ENCODE data around the gene DHCR7.

Gene DHCR7

DNA sequence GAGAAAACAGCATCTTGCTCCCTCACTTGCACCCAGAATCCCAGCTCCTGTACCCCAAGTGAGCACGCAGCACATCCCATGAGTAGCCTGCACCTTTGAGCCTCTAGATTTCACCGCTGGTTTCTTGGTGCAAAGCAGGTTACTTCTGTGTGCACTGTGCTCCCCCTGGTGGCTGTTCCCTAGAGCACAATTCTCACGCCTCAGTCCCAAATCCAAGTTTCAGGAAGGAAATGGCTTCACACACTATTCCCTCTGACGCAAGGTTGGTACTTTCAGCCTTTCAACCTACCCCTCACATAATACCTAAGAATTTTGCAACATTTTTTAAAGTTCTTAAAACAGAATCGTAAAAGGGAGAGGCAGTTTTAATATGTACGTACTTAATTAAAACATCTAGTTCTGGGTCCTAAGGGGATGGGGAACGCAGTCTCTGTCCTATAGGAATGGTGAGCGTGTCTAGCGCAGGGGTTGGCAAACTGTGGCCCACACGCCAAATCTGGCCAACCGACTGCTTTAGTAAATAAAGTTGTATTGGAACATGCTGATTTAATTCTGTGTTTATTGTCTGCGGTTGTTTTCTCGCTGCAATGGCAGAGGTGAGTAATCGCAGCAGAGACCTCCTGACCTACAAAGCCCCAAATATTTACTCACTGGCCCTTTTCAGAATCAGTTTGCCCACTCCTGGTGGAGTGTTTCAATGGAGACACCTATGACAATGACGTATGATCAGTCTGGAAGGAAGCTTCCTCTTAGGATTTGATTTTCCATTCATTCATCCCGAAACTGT, 27.5 kb downstream of the DHCR7 start:
- H3K4me3 ChIP-seq (ENCODE audit: low read depth in 1 of 2, low read length in 2 of 2): no peak overlapping the region
- H3K27me3 ChIP-seq (ENCODE audit: control insufficient read depth in 1 of 2, insufficient read depth in 2 of 2, low read length in 2 of 2): no peaks in the 10 kb centered on the region
- H3K9ac ChIP-seq (ENCODE audit: low read depth in 1 of 2, low read length in 2 of 2): no peak overlapping the region
- no peaks in the 10 kb centered on the region for H3K36me3 ChIP-seq (ENCODE audit: control insufficient read depth in 1 of 2, insufficient read depth in 2 of 2, low read length in 2 of 2)
- no peaks in the 10 kb centered on the region for H3K4me1 ChIP-seq (ENCODE audit: control insufficient read depth in 1 of 2, insufficient read depth in 2 of 2, low read length in 2 of 2)
- H3K27ac ChIP-seq (ENCODE audit: low read depth, low read length): no peak overlapping the region
- no peaks in the 10 kb centered on the region for H3K9me3 ChIP-seq (ENCODE audit: control insufficient read depth in 1 of 2, low read length in 2 of 2)

DNA sequence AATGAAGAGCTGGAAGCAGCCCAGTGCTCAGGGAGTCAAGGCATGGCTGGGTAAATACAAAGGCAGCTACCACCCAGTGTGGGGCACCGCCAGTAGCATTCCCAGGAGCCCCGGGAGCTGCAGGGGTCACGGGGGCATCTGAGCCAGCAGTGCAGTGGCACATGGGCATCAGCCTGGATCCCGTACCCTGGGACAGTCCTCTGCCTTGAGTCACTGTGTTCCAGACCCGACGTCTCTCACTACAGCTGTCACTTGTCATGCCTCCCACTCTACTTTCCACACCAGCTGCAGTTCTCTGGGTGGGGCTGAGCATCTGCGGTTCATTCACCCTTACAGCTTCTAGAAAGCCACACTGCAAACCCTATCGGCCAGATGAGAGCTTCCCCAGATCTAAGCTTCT, 29.6 kb downstream of the DHCR7 start:
- Histone ChIP-seq H3K36me3 (ENCODE audit: control insufficient read depth in 1 of 2, insufficient read depth in 2 of 2, low read length in 2 of 2) (no peaks in the 10 kb centered on the region), H3K27ac (ENCODE audit: low read depth, low read length) (no peak overlapping the region), H3K9ac (ENCODE audit: low read depth in 1 of 2, low read length in 2 of 2) (no peak overlapping the region), H3K9me3 (ENCODE audit: control insufficient read depth in 1 of 2, low read length in 2 of 2) (no peaks in the 10 kb centered on the region), H3K4me1 (ENCODE audit: control insufficient read depth in 1 of 2, insufficient read depth in 2 of 2, low read length in 2 of 2) (no peaks in the 10 kb centered on the region), H3K4me3 (ENCODE audit: low read depth in 1 of 2, low read length in 2 of 2) (no peak overlapping the region), H3K27me3 (ENCODE audit: control insufficient read depth in 1 of 2, insufficient read depth in 2 of 2, low read length in 2 of 2) (no peaks in the 10 kb centered on the region)

DNA sequence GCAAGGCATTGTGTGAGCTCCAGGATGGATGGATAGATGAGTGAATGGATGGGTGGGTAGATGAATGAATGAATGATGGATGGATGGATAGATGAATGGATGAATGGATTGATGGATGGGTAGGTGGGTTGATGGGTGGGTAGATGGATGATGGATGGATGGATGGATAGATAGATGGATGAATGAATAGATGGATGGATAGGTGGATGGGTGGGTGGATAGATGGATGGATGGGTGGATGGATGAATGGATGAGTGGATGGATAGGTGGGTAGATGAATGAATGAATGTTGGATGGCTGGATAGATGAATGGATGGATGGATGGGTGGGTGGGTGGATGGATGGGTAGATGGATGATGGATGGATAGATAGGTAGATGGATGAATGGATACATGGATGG, 33.5 kb downstream of the DHCR7 start:
- no peak overlapping the region for H3K4me3 ChIP-seq (ENCODE audit: low read depth in 1 of 2, low read length in 2 of 2)
- H3K9me3 ChIP-seq (ENCODE audit: control insufficient read depth in 1 of 2, low read length in 2 of 2): no peaks in the 10 kb centered on the region
- H3K36me3 ChIP-seq (ENCODE audit: control insufficient read depth in 1 of 2, insufficient read depth in 2 of 2, low read length in 2 of 2): no peaks in the 10 kb centered on the region
- no peaks in the 10 kb centered on the region for H3K4me1 ChIP-seq (ENCODE audit: control insufficient read depth in 1 of 2, insufficient read depth in 2 of 2, low read length in 2 of 2)
- peaks cover 0 to 5% of the 10 kb centered on the region in 2 donors for H3K27me3 ChIP-seq (ENCODE audit: control insufficient read depth in 1 of 2, insufficient read depth in 2 of 2, low read length in 2 of 2)
- no peak overlapping the region for H3K9ac ChIP-seq (ENCODE audit: low read depth in 1 of 2, low read length in 2 of 2)
- no peak overlapping the region for H3K27ac ChIP-seq (ENCODE audit: low read depth, low read length)

DNA sequence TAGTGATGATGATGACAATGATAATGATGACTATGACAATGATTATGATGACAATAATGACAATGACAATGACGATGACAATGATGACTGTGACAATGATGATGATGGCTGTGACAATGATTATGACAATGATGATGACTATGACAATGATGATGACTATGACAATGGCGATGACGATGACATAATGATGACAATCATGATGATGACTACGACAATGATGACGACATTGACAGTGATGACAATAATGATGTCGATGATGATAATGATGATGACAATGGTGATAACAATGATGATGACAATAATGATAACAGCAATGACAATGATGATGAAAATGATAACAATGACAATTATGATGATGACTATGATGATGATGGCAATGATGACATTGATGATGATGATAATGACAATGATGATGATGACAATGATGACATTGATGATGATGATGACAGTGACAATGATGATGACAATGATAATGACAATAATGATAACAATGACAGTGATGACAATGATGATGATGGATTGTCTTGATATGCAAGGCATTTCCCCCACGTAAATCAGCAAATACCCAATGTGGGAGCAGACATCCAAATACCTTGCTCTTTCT, 37.7 kb downstream of the DHCR7 start:
- Histone ChIP-seq H3K9me3 (ENCODE audit: control insufficient read depth in 1 of 2, low read length in 2 of 2) (no peaks in the 10 kb centered on the region), H3K36me3 (ENCODE audit: control insufficient read depth in 1 of 2, insufficient read depth in 2 of 2, low read length in 2 of 2) (no peaks in the 10 kb centered on the region), H3K4me1 (ENCODE audit: control insufficient read depth in 1 of 2, insufficient read depth in 2 of 2, low read length in 2 of 2) (no peaks in the 10 kb centered on the region), H3K9ac (ENCODE audit: low read depth in 1 of 2, low read length in 2 of 2) (no peak overlapping the region), H3K4me3 (ENCODE audit: low read depth in 1 of 2, low read length in 2 of 2) (no peak overlapping the region), H3K27ac (ENCODE audit: low read depth, low read length) (no peak overlapping the region), H3K27me3 (ENCODE audit: control insufficient read depth in 1 of 2, insufficient read depth in 2 of 2, low read length in 2 of 2) (peaks cover 0 to 5% of the 10 kb centered on the region in 2 donors)

- Histone ChIP-seq H3K27ac (ENCODE audit: low read depth, low read length) (no peak overlapping the region), H3K4me1 (ENCODE audit: control insufficient read depth in 1 of 2, insufficient read depth in 2 of 2, low read length in 2 of 2) (no peaks in the 10 kb centered on the region), H3K27me3 (ENCODE audit: control insufficient read depth in 1 of 2, insufficient read depth in 2 of 2, low read length in 2 of 2) (peaks cover 0 to 5% of the 10 kb centered on the region in 2 donors), H3K36me3 (ENCODE audit: control insufficient read depth in 1 of 2, insufficient read depth in 2 of 2, low read length in 2 of 2) (no peaks in the 10 kb centered on the region), H3K4me3 (ENCODE audit: low read depth in 1 of 2, low read length in 2 of 2) (no peak overlapping the region), H3K9ac (ENCODE audit: low read depth in 1 of 2, low read length in 2 of 2) (no peak overlapping the region), H3K9me3 (ENCODE audit: control insufficient read depth in 1 of 2, low read length in 2 of 2) (no peaks in the 10 kb centered on the region)
These were observed 39.4 kb downstream of the DHCR7 start for GRCh38 chr11:71408826-71409225.

DNA sequence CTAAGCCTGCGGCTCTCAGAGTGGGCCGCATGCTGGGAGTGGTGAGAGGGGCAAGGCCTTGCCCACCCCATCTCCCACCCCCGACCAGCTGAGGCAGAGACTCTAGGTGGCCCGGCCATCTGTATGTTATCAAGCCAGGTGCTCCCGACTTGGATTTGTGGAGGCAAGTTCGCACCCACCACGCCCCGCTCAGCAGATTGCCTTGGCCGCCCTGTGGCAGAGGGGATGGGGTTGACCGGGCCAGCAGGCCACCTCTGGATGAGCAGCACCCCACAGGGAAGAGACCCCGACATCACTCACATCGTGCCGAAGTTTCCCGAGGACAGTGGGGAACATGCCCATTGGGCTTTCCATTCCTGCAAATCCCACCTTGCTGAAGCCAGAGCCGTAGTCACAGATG, 40.8 kb downstream of the DHCR7 start:
- no peaks in the 10 kb centered on the region for H3K9me3 ChIP-seq (ENCODE audit: control insufficient read depth in 1 of 2, low read length in 2 of 2)
- no peak overlapping the region for H3K27ac ChIP-seq (ENCODE audit: low read depth, low read length)
- H3K4me3 ChIP-seq (ENCODE audit: low read depth in 1 of 2, low read length in 2 of 2): no peak overlapping the region
- H3K4me1 ChIP-seq (ENCODE audit: control insufficient read depth in 1 of 2, insufficient read depth in 2 of 2, low read length in 2 of 2): no peaks in the 10 kb centered on the region
- no peaks in the 10 kb centered on the region for H3K36me3 ChIP-seq (ENCODE audit: control insufficient read depth in 1 of 2, insufficient read depth in 2 of 2, low read length in 2 of 2)
- no peaks in the 10 kb centered on the region for H3K27me3 ChIP-seq (ENCODE audit: control insufficient read depth in 1 of 2, insufficient read depth in 2 of 2, low read length in 2 of 2)
- no peak overlapping the region for H3K9ac ChIP-seq (ENCODE audit: low read depth in 1 of 2, low read length in 2 of 2)

DNA sequence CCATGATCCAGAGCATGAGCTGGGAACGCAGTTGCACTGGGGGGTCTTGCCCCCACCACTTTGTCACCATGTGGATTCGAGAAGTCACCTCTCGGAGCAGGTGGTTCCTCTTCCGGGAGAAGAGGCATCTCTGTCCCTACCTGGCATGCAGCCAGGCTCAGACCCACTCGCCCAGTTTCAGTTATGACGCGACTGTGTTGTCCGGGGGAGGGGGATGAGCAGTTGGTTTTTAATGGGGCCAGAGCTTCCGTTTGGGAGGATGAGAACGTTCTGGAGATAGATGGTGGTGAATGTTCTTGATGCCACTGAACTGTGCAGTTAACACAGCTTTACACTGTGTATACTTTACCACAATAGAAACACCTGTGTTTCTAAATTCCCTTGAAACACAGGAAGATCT, 41.5 kb downstream of the DHCR7 start:
- no peak overlapping the region for H3K27ac ChIP-seq (ENCODE audit: low read depth, low read length)
- H3K9me3 ChIP-seq (ENCODE audit: control insufficient read depth in 1 of 2, low read length in 2 of 2): no peaks in the 10 kb centered on the region
- no peaks in the 10 kb centered on the region for H3K36me3 ChIP-seq (ENCODE audit: control insufficient read depth in 1 of 2, insufficient read depth in 2 of 2, low read length in 2 of 2)
- H3K27me3 ChIP-seq (ENCODE audit: control insufficient read depth in 1 of 2, insufficient read depth in 2 of 2, low read length in 2 of 2): no peaks in the 10 kb centered on the region
- H3K4me1 ChIP-seq (ENCODE audit: control insufficient read depth in 1 of 2, insufficient read depth in 2 of 2, low read length in 2 of 2): no peaks in the 10 kb centered on the region
- H3K4me3 ChIP-seq (ENCODE audit: low read depth in 1 of 2, low read length in 2 of 2): no peak overlapping the region
- no peak overlapping the region for H3K9ac ChIP-seq (ENCODE audit: low read depth in 1 of 2, low read length in 2 of 2)

DNA sequence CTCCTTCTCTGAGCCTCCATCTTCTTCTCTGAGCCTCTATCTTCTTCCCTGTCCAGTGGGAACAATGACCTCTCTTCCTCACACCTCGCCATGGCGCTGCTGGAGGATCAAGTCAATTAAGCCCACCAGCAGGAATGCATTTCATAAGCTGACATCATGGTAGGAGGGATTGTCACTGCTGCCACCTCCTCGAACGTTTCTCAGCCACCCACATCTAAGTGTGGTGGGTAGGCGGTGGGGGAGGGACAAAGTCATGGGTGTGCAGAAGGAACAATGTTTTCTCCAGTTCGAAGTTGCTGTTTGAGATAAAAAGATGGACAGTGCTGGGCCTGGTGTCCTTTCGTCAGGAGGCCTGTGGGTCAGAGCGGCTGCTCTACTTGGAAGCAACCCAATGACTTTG, 44.0 kb downstream of the DHCR7 start:
- no peak overlapping the region for H3K27ac ChIP-seq (ENCODE audit: low read depth, low read length)
- no peak overlapping the region for H3K4me3 ChIP-seq (ENCODE audit: low read depth in 1 of 2, low read length in 2 of 2)
- no peaks in the 10 kb centered on the region for H3K27me3 ChIP-seq (ENCODE audit: control insufficient read depth in 1 of 2, insufficient read depth in 2 of 2, low read length in 2 of 2)
- H3K9ac ChIP-seq (ENCODE audit: low read depth in 1 of 2, low read length in 2 of 2): no peak overlapping the region
- H3K4me1 ChIP-seq (ENCODE audit: control insufficient read depth in 1 of 2, insufficient read depth in 2 of 2, low read length in 2 of 2): no peaks in the 10 kb centered on the region
- no peaks in the 10 kb centered on the region for H3K36me3 ChIP-seq (ENCODE audit: control insufficient read depth in 1 of 2, insufficient read depth in 2 of 2, low read length in 2 of 2)
- H3K9me3 ChIP-seq (ENCODE audit: control insufficient read depth in 1 of 2, low read length in 2 of 2): no peaks in the 10 kb centered on the region

GRCh38 chr11:71402878-71403277, 45.3 kb downstream of the DHCR7 start:
- H3K4me3 ChIP-seq (ENCODE audit: low read depth in 1 of 2, low read length in 2 of 2): no peak overlapping the region
- no peak overlapping the region for H3K9ac ChIP-seq (ENCODE audit: low read depth in 1 of 2, low read length in 2 of 2)
- H3K9me3 ChIP-seq (ENCODE audit: control insufficient read depth in 1 of 2, low read length in 2 of 2): no peaks in the 10 kb centered on the region
- H3K36me3 ChIP-seq (ENCODE audit: control insufficient read depth in 1 of 2, insufficient read depth in 2 of 2, low read length in 2 of 2): no peaks in the 10 kb centered on the region
- no peak overlapping the region for H3K27ac ChIP-seq (ENCODE audit: low read depth, low read length)
- no peaks in the 10 kb centered on the region for H3K4me1 ChIP-seq (ENCODE audit: control insufficient read depth in 1 of 2, insufficient read depth in 2 of 2, low read length in 2 of 2)
- no peaks in the 10 kb centered on the region for H3K27me3 ChIP-seq (ENCODE audit: control insufficient read depth in 1 of 2, insufficient read depth in 2 of 2, low read length in 2 of 2)

- Histone ChIP-seq H3K9me3 (ENCODE audit: control insufficient read depth in 1 of 2, low read length in 2 of 2) (no peaks in the 10 kb centered on the region), H3K27ac (ENCODE audit: low read depth, low read length) (no peak overlapping the region), H3K27me3 (ENCODE audit: control insufficient read depth in 1 of 2, insufficient read depth in 2 of 2, low read length in 2 of 2) (no peaks in the 10 kb centered on the region), H3K36me3 (ENCODE audit: control insufficient read depth in 1 of 2, insufficient read depth in 2 of 2, low read length in 2 of 2) (no peaks in the 10 kb centered on the region), H3K9ac (ENCODE audit: low read depth in 1 of 2, low read length in 2 of 2) (no peak overlapping the region), H3K4me1 (ENCODE audit: control insufficient read depth in 1 of 2, insufficient read depth in 2 of 2, low read length in 2 of 2) (no peaks in the 10 kb centered on the region), H3K4me3 (ENCODE audit: low read depth in 1 of 2, low read length in 2 of 2) (no peak overlapping the region)
These were observed 48.0 kb downstream of the DHCR7 start for GRCh38 chr11:71400216-71400615.
